ENCODE data around the gene CAMSAP1.
A peak's percentile ranks its signal among the peaks of the same experiment; 100 is the strongest.

Gene CAMSAP1

DNA sequence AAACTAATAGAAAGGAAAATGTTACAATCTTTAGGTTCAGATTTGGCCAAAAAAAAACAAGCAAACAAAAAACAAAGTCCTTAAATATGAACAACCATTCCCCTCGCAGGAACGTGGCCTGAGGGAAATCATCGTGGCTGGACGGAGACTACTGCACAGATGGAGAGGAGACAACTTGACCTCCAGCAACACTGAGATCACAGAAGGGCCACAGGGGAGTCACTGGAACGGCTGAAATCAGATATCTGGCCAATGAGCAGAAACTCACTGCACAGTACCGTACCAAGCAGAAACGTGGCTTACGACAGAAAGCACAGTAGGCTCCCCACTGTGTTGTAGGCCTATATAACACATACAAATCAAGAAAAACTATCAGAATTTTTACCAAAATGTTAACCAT, 27.7 kb downstream of the CAMSAP1 start:
- DNase-seq (ENCODE audit: low spot score): no peak

DNA sequence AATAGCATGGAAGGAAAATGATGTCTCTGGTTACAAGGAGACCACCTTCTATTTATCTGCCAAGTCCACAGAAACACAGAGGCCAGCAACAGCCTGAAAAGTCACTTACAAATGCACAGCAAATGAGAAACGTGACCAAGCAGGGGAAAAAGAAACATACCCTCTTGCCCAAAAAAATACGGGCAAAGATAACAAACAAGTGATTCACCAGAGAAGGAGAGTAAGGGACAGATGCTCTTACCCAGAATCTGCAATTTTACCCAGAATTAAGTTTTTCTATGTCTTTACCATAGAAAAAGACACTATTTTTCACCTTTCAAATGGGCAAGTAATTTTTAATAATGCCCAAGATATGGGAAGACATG, 28.1 kb downstream of the CAMSAP1 start:
- no peak for DNase-seq (ENCODE audit: low spot score)

DNA sequence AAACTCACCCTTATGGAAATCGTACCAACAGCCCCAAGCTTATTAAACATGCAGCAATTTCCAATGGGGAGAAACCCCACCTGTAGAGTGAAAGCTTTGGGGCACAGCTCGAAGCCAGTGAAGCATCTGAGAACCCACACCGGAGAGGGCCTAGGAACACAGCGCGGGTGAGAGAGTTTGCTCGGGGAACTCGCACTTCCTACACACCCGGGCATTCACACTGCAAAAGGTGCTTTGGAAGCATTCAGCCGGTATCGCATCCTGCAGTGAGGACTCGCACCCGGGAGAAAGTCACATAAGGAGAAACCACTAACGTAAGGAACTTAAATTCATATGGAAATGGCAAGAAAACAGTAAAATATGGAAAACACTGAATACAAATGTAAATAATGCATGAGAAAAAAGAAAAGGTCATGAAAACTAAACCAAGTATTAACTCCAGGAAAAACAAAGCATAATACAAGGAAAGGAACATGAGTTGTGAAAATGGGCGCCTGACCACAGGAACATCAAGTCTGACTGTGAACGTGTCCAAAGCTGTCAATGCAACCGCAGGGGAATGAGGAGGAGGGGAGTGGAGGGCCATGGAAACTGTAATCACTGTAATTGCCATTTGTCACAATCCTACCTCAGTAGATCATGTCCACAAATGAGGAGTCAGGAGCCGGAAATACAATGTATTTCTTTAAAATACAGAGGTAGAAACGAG, 28.7 kb downstream of the CAMSAP1 start:
- DNase-seq (ENCODE audit: low spot score): no peak

DNA sequence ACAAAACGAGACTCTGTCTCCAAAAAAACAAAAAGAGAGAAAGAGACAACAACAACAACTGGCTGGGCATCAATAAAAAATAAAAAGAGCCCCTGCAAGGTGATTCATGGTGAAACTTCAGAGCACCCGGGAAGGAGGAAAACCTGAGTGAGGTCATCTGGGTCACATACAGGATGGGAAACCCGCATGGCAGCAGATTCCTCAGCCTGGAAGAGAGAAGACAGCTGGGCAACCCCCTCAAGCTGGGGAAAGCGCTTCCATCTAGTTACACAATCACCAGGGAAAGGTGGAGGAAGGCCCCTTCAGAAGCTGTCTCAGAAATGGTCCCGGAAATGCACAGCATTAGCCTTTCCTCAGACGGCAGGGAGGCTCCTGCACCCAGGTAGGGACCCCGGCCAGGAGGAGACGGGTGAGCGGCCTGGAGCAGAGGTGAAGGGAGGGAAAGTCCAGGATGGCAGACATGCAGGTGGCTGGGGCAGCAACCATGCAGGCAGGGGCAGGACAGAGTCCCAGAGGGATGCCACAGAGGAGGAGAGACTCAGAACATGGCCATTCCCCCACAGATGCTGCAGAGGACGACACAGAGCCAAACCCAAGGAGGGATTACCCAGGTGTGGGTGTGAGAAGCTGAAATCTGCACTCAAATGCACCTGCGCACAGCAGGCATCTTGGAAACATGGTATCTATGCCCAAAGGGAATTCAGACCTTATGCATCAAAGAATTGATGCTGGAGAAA, 29.4 kb downstream of the CAMSAP1 start:
- no peak for DNase-seq (ENCODE audit: low spot score)

DNA sequence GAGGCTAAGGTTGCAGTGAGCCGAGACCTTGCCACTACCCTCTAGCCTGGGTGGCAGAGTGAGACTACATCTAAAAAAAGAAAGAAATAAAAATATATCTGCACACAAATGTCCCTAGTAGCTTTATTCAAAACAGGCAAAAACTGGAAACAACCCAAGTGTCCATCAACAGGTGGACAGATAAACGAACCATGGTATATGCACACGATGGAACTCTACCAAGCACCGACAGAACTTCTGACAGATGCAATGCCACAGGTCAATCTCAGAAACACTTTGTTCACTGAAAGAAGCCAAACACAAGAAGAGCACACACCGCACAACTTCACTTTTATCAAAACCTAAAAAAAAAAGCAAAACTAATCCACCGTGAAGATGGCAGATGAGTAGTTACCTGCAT, 30.4 kb downstream of the CAMSAP1 start:
- no peak for DNase-seq (ENCODE audit: low spot score)

DNA sequence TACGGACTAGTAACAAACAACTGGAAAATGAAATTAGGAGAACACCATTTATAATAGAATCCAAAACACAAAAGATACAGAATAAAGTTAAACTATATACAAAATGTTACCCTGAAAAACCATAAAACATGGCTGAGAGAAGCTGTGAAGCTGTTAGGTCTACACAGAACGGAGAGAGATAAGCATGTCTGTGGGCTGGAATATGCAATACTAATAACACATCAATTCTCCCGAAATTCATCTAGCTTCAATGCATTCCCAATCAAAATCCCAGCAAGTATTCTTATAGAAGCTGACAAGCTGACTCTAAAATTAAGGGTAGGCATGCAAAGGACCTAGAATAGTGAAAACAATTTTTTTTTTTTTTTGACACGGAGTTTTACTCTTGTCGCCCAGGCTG, 32.5 kb downstream of the CAMSAP1 start:
- DNase-seq (ENCODE audit: low spot score): no peak

DNA sequence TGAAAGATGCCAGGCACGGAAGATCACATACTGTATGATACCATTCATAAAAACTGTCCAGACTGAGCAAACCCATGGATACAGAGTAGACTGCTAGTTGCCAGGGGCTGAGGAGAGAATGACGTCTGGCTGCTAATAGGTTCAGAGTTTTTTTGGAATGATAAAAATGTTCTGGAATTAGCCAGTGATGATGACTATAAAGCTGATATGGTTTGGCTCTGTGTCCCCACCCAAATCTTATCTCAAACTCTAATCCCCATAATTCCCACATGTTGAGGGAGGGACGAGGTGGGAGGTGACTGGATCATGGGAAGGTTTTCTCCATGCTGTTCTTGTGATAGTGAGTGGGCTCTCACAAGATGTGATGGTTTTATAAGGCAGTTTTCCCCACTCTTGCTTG, 37.4 kb downstream of the CAMSAP1 start:
- no peak for DNase-seq (ENCODE audit: low spot score)

DNA sequence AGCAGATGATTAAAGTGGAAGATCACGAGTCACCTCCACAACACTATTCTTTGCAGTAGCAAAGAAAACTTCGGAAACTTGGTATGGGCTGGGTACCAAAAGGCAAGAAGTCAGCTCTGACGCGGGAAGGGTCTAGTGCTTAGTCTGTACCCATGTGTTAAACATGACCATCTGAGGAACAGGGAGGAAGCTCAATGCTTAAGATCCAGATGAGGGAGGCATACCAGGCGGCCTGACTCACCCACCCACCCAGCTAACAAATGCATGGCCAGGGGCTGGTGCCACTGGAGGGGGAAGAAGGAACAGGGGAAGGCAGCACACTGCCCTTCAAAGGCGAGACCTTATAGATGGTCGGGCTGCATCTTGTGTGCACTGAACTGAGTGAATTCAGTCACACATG, 41.8 kb downstream of the CAMSAP1 start:
- DNase-seq (ENCODE audit: low spot score): no peak

DNA sequence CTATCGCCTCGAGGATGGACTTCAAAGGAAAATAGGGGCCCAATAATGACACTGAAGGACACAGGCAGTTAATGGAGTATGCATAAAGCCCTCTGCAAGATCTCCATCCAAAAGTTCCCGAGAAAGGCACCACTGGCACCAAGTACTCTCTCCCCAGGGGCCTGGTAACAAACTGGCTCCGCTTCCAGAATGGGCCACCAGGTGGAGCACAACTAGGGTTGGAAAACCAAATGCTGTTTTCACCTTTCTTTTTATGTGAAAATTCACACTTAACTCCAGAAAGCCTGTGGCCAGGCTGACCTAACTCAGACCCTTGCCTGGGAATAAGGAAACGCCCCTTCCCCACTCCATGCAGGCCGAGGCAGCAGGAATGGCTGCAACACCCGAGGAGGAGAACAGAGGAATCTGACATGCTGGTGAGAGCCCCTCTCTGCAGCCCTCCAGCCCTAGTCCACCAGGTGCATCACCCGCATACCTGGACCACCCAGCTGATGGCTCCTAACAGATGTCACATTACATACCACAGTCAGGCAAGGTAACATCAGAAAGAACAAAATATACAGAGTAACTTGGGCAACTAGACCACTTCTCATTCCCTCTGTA, 42.8 kb downstream of the CAMSAP1 start:
- peak; percentile 63 for DNase-seq (ENCODE audit: low spot score)

DNA sequence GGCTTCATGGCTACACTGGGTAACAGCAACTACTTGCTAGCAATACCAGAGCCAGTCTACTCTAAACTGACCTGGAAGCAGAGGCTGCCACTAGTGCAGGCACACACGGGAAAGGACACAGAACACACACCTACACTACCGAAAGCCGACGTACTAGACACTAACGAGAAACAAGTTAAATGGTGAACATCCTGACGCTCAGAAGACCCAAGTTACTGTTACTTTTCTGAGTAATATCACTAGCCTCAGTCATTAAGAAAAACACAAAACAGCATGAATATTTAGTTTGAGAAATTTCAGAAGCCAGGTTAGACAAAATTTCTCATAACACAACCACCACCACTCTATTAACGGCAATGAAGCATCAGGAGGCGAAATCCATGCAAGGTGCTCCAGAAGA, 44.5 kb downstream of the CAMSAP1 start:
- no peak for DNase-seq (ENCODE audit: low spot score)

DNA sequence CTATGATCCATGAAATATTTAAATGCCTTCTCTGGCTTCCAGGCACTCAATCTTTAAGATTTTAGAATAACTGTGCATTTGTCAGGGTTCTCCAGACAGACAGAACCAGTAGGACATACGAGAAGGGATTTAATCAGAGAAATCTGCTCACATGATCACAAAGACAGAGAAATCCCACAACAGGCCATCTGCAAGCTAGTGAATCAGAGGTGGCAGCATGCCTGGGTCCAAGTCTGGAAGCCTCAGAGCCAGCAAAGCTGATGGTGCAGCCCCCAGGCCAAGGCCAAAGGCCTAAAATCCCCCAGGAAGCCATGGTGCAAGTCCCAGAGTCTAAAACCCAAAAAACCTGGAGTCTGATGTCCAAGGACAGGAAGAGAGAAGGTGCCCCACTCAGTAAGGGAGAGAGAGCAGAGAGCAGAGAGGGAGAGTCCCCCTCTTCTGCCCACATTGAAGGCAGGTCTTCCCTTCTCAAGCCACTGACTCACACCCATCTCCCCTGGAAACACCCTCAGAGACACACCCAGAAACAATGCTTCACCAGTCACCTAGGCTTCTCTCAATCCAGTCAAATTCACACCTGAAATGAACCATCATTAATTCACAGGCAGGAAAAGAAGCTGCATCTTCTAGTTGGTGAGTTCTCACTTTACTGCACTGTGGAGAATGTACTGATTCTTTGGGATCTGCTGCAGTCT, 48.7 kb downstream of the CAMSAP1 start:
- DNase-seq (ENCODE audit: low spot score): peak; percentile 47

DNA sequence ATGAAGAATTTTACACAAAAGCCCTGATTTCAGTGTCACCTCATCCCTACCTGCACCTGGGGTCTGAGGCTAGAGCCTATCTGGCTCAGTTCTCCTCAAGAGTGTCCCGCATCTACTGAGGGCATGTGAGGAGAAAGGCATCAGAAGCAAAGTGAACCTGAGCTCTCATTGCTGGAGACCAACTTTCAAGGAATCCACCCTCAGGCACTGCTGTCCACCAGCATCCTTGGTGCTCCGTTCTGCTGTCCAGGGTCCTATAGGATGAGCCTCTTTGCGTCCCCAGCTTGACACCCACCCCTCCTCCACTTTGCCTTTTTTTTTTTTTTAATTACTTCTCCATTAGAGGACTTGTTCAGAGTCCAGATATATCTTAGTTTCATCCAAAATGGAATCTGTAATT, 49.5 kb downstream of the CAMSAP1 start:
- DNase-seq (ENCODE audit: low spot score): no peak

DNA sequence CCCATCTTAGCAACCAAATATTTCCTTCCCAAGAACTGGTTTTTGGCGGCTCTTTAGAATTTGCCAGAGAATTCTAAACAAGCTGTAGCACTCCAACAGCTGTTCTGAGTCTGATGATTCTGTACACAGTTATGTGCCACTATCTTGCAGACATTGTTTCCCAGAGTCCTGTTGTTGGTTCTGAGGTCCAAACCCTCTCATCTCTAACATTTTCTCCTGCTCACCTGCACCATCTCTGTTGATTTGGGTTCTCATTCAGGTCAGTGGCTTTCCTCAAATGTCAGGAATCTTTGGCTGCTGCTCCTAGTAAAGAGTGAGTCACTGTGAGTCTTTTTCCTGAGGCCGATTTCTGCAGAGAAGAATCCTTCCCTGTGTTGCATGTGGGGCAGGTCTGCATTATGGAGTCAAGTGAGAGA, 50.0 kb downstream of the CAMSAP1 start:
- no peak for DNase-seq (ENCODE audit: low spot score)

DNA sequence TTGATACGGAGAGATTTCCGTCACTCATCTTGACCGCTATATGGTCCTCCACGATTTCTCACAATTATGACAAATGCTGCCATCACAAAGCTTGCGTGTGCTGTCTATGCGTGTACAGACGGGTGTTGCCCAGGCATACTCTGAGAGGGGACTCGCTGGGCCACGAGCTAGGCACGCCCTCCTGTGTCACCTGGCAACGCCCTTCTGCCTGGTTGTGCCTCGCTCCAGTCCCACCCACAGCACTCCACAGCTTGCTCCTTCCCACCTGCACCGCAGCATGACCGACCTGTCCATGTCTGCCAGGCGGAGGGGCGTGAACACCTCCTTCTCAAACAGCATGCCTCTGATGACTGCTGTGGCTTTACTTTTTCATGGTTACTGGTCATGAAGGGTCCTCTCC, 55.6 kb downstream of the CAMSAP1 start:
- DNase-seq (ENCODE audit: low spot score): no peak

DNA sequence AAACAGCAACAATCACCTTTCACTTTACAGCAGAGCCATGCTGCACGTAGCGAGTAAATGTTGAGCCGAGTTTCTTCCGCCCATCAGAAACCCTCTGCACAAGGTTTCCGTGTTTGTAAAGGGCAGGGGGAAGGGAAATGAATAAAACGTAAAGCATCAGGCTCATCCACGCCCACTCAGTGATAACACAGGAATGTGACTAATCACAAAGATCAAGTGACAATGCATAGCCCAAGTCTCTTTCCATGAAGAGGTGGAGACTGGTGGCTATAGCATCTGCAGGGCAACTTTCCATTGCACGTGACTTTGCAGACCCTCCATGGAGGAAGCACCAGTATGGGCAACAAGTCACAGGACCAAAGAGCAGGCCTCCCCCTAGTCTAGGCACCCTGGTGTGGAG, 56.6 kb downstream of the CAMSAP1 start:
- no peak for DNase-seq (ENCODE audit: low spot score)

DNA sequence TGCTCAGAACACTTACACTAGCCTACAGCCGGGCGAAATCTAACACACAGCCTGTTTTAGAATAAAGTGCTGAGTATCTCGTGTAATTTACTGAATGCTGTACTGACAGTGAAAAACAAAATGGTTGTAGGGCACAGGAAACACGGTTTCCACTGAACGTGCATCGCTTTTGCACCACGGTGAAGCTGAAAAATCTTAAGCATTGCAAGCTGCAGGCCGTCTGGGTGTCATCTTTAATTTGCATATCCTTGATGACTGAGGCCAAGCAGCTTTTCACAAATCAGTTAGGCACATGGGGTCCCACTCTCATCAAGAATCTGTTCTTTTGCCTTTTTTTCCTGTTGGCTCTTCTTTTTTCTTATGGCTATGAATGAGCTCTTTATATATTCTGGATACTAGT, 58.2 kb downstream of the CAMSAP1 start:
- no peak for DNase-seq (ENCODE audit: low spot score)

DNA sequence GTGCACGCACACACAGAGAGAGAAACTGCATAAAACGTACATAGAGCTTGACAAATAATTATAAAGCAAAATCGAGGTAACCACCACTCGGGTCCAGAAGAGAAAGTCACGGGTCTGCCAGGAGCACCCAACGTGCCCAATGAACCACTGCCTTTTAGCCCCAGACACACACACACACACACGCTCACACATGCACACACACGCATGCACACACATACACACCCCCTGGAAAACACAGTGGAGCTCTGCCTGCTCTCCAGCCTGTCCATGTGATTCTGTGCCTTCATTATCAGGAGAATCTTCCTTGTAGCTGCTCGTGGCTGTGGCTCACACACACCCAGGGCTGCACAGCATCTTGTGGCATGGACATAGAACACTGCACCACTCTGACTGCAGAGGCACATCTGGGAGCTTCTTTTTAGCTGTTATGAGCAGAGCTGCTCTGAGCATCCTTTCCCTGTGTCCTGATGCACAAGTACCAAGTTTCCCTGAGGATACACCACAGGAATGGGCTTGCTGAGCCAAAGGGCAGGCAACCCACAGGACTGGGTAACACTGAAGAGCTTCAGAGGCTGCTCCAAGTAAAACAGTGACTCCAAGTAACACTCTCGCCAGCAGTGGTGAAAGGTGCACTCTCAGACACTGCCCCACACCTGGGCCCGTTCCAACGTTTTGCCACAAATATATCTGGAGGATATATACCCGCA, 58.9 kb downstream of the CAMSAP1 start:
- DNase-seq (ENCODE audit: low spot score): no peak

DNA sequence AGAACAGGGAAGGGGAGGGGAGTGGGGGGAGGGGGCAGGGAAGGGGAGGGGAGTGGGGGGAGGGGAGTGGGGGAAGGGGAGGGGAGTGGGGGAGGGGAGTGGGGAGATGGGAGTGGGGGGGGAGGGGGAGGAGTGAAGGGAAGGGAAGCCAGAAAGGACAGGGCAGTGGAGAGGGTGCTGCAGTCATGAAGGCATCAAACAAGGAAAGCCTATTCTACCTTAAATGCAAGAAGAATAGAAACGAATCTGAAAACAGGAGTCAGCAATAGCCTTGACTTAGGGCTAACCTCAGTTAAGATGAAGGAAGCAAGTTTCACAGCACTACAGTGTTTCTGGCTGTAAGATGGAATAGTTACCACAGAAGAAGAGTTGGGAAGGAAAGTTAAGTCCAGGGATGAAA, 59.5 kb downstream of the CAMSAP1 start:
- no peak for DNase-seq (ENCODE audit: low spot score)

DNA sequence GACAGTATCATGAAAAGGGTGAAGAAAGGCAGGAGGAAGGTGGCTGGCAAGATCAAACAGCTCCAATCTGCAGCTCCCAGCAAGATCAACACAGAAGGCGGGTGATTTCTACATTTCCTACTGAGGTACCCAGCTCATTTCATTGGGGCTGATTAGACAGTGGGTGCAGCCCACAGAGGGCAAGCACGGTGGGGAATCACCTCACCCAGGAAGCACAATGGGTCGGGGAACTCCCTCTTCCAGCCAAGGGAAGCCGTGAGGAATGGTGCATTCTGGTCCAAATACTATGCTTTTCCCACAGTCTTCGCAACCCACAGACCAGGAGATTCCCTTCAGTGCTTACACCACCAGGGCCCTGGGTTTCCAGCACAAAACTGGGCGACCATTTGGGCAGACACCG, 66.8 kb downstream of the CAMSAP1 start:
- DNase-seq (ENCODE audit: low spot score): no peak

DNA sequence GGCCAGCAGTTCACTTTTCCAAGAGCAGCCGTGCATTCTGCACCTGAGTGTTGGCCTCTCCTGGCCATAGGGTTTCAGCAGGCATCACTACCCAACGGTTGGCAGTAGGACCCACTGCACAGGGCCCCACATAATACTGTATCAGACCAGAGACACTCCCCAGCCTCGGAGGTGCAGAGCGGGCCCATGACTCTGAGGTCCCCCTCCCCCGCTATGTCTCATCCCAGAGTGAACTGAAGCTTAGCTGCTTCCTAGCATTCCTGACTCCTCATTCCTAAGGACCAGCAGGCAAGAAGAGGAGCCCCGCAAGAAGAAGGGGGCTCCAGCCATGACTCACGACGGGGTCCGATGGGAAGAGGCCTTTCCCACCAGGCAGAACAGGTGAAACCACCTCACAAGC, 67.2 kb downstream of the CAMSAP1 start:
- DNase-seq (ENCODE audit: low spot score): no peak

DNA sequence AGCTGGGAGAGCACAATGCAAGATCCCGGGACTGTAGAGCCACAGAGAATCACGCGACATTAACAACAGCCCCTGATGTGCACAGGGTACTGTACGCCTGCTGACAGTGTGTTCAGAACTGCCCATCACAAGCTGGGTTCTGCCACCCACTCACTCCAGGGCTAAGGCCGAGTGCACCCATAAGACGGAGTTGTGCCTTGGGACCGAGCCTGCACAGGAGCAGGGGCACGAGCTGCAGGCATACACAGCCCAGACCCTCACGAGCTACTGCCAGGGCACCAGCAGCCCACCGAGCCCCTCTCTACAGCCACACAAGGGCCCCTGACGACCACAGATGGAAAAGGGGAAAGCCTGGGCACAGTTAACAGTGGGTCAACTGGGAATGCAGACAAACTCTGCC, 67.8 kb downstream of the CAMSAP1 start:
- DNase-seq (ENCODE audit: low spot score): no peak

DNA sequence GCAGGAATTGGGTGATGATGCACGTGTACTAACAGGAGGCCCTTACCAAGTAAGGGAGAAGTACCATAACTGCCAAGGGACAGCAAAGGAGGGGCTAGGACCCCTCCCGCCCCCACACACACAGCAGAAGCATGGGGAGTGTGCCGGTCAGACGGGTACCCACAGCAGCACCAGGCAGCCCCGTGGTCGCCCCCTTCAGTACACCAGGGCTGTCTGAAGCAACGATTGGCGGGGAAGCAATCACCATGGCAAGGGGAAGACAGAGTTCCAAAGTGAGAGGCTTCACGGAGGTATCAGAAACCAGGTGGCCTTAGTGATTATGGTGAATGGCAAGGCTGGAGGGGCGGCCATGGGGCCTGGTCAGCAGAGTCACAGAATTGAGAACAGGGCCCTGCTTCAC, 72.2 kb downstream of the CAMSAP1 start:
- no peak for DNase-seq (ENCODE audit: low spot score)

Data from Ammon's horn (tissue), 1 donor.